ENCODE measurements around the gene RNF4. TPM values are rescaled to one million over a fixed set of nuclear protein-coding genes. Genes with fewer than 3 reads are reported as not detected.
"Not testable (repeated sequence)": the region's sequence is repeated elsewhere in the genome, so short reads cannot be mapped to it uniquely, and the experiment has no call there.

Gene RNF4
- total and polyA plus RNA-seq, 2 donors (not counting 1 experiment from before 2014, with no cell fraction given): 45.6 to 72.4 TPM

DNA sequence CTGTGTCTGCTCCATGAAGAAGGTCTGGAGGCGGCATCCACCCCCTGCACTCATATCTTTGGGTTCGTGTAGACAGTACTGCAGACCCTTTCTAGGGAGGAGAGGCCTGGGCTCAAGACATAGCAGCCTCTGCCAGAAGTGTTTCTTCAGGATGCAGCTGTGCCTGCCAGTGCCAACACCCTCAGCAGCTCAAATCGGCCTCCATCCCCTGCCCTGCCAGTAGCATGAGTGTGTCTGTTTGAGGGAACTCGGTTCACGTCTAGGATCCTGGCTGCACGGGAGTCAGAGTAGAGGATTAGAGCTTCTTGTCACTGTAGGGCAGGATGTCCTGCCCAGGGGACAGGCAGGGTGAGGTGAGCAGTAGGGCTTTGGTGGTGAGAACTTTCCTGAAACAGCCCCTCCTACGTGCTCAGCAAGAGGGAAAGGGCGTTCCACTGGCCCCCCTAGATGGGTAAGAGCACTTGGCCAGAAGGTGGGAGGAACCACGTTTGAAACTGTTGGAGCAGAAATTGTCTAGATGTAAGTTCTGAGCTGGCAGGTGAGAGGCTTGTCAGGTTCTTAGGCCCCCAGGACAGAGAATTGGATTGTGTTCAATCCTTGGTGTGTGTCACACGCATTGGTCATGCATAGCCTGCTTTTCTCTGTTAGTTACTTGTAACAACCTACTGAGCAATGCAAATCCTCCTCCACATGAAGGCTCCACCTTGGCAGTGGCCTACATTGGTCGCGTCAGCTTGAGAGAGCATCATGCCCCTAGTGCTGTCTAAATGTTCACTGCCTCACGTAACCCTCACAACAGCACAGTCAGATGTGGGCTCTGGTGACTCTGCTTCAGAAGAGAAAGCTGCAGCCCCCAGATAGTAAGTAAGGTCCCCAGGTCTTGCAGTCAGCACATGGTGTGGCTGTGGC, 41.7 kb downstream of the RNF4 start:
- no peak overlapping the region for H3K9ac ChIP-seq (ENCODE audit: insufficient read depth, low read length)
- H3K4me1 ChIP-seq (ENCODE audit: control insufficient read depth, extremely low read depth, insufficient read depth, low read length): no peaks in the 10 kb centered on the region
- peaks cover 25% of the 10 kb centered on the region for H3K36me3 ChIP-seq (ENCODE audit: control insufficient read depth, insufficient read depth, low read length)
- H4K20me1 ChIP-seq (ENCODE audit: control insufficient read depth, extremely low read depth, insufficient read depth, low read length): no peaks in the 10 kb centered on the region
- no peak overlapping the region for H3K27ac ChIP-seq (ENCODE audit: insufficient read depth, low read length)
- H3K4me3 ChIP-seq (replicated peaks in 1 of 4; ENCODE audit: control extremely low read depth in 1 of 4, insufficient read depth in 1 of 4, low read depth in 3 of 4, low read length in 4 of 4): no peak overlapping the region
- H3K9me3 ChIP-seq (ENCODE audit: control insufficient read depth, insufficient read depth, low read depth, low read length): no peaks in the 10 kb centered on the region
- no peak overlapping the region for H3K4me2 ChIP-seq (ENCODE audit: extremely low read depth, insufficient read depth, low read length)
- H2AFZ ChIP-seq (ENCODE audit: low read length): no peak overlapping the region
- H3K79me2 ChIP-seq (ENCODE audit: control insufficient read depth, insufficient read depth, low read length): peaks cover 14% of the 10 kb centered on the region
- TF ChIP-seq EZH2 (IDR thresholded peaks at IDR 0.05; ENCODE audit: low read length, missing control alignments): no peak
- TF ChIP-seq, protein P1, sequence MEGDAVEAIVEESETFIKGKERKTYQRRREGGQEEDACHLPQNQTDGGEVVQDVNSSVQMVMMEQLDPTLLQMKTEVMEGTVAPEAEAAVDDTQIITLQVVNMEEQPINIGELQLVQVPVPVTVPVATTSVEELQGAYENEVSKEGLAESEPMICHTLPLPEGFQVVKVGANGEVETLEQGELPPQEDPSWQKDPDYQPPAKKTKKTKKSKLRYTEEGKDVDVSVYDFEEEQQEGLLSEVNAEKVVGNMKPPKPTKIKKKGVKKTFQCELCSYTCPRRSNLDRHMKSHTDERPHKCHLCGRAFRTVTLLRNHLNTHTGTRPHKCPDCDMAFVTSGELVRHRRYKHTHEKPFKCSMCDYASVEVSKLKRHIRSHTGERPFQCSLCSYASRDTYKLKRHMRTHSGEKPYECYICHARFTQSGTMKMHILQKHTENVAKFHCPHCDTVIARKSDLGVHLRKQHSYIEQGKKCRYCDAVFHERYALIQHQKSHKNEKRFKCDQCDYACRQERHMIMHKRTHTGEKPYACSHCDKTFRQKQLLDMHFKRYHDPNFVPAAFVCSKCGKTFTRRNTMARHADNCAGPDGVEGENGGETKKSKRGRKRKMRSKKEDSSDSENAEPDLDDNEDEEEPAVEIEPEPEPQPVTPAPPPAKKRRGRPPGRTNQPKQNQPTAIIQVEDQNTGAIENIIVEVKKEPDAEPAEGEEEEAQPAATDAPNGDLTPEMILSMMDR (conservative IDR thresholded peaks at IDR 0.05 in 1 of 2, IDR thresholded peaks at IDR 0.05 in 1 of 2; ENCODE audit: low read depth in 1 of 2, low read length in 2 of 2): no peak
- no peak for DNase-seq (ENCODE audit: low read depth in 2 of 2)
- H3K27me3 ChIP-seq (ENCODE audit: control insufficient read depth, insufficient read depth, low read length): no peaks in the 10 kb centered on the region

DNA sequence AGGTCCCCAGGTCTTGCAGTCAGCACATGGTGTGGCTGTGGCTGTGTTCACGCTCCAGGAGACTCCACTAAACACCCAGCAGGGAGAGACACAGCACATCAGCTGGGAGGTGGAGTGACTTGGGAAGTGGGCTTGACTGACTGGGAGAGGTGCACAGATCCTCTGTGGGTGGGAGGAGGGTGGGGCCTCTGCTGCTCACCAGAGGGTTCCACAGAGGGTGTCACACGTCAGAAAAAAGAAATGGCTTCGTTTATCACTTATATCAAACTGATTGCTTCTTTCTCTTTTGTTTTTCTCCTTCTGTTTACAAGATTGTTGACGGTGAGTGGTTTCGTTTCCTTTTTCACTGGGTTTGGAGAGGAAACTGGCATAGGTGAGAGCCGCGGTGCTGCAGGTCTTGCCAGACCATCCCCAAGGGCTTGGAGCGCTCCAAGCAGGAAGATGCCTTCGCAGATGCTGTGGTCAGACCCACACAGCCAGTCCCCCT, 42.8 kb downstream of the RNF4 start:
- Histone ChIP-seq H3K9me3 (ENCODE audit: control insufficient read depth, insufficient read depth, low read depth, low read length) (no peaks in the 10 kb centered on the region), H3K4me2 (ENCODE audit: extremely low read depth, insufficient read depth, low read length) (no peak overlapping the region), H3K9ac (ENCODE audit: insufficient read depth, low read length) (no peak overlapping the region), H3K4me3 (replicated peaks in 1 of 4; ENCODE audit: control extremely low read depth in 1 of 4, insufficient read depth in 1 of 4, low read depth in 3 of 4, low read length in 4 of 4) (no peak overlapping the region), H3K27ac (ENCODE audit: insufficient read depth, low read length) (no peak overlapping the region), H3K36me3 (ENCODE audit: control insufficient read depth, insufficient read depth, low read length) (peaks cover 28% of the 10 kb centered on the region), H3K79me2 (ENCODE audit: control insufficient read depth, insufficient read depth, low read length) (peaks cover 12% of the 10 kb centered on the region), H3K27me3 (ENCODE audit: control insufficient read depth, insufficient read depth, low read length) (no peaks in the 10 kb centered on the region), H3K4me1 (ENCODE audit: control insufficient read depth, extremely low read depth, insufficient read depth, low read length) (no peaks in the 10 kb centered on the region), H2AFZ (ENCODE audit: low read length) (no peak overlapping the region), H4K20me1 (ENCODE audit: control insufficient read depth, extremely low read depth, insufficient read depth, low read length) (no peaks in the 10 kb centered on the region)
- TF ChIP-seq, protein P1 (conservative IDR thresholded peaks at IDR 0.05 in 1 of 2, IDR thresholded peaks at IDR 0.05 in 1 of 2; ENCODE audit: low read depth in 1 of 2, low read length in 2 of 2): no peak
- TF ChIP-seq EZH2 (IDR thresholded peaks at IDR 0.05; ENCODE audit: low read length, missing control alignments): no peak
- DNase-seq (ENCODE audit: low read depth in 2 of 2): no peak

DNA sequence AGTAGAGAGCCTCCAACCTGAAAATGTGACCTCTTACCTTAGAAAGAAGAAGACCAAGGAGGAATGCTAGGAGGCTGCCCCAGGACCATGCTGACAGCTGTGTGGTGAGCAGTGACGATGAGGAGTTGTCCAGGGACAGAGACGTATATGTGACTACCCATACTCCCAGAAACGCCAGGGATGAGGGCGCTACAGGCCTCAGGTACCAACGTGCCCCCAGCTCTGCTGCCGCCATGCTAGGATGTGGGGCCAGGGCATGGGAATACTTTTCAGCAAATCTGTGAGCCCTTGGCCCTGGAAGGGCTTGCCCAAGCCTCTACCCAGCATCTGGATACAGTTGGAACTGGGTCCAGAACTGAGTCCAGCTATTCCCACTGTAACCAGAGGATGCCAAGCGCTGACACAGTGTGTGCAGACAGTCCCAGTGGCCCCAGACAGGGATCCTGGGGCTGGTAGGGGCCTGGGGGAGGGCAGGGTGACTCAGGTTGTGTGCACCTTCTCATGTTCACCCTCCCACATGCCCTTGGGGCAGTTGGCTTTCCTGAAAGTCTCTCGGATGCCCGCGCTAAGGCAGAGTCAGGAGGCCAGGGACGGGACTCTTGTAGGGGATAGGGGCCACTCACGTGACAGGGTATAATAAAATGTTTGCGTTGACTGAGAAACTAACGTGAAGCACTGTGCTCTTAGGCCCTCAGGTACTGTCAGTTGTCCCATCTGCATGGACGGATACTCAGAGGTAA, 43.7 kb downstream of the RNF4 start:
- H3K27ac ChIP-seq (ENCODE audit: insufficient read depth, low read length): no peak overlapping the region
- H2AFZ ChIP-seq (ENCODE audit: low read length): no peak overlapping the region
- DNase-seq (ENCODE audit: low read depth in 2 of 2): no peak
- H4K20me1 ChIP-seq (ENCODE audit: control insufficient read depth, extremely low read depth, insufficient read depth, low read length): no peaks in the 10 kb centered on the region
- no peaks in the 10 kb centered on the region for H3K4me1 ChIP-seq (ENCODE audit: control insufficient read depth, extremely low read depth, insufficient read depth, low read length)
- TF ChIP-seq EZH2 (IDR thresholded peaks at IDR 0.05; ENCODE audit: low read length, missing control alignments): no peak
- TF ChIP-seq, protein P1 (conservative IDR thresholded peaks at IDR 0.05 in 1 of 2, IDR thresholded peaks at IDR 0.05 in 1 of 2; ENCODE audit: low read depth in 1 of 2, low read length in 2 of 2): no peak
- H3K4me2 ChIP-seq (ENCODE audit: extremely low read depth, insufficient read depth, low read length): no peak overlapping the region
- H3K9me3 ChIP-seq (ENCODE audit: control insufficient read depth, insufficient read depth, low read depth, low read length): no peaks in the 10 kb centered on the region
- peaks cover 10% of the 10 kb centered on the region for H3K79me2 ChIP-seq (ENCODE audit: control insufficient read depth, insufficient read depth, low read length)
- no peaks in the 10 kb centered on the region for H3K27me3 ChIP-seq (ENCODE audit: control insufficient read depth, insufficient read depth, low read length)
- H3K4me3 ChIP-seq (replicated peaks in 1 of 4; ENCODE audit: control extremely low read depth in 1 of 4, insufficient read depth in 1 of 4, low read depth in 3 of 4, low read length in 4 of 4): no peak overlapping the region
- H3K36me3 ChIP-seq (ENCODE audit: control insufficient read depth, insufficient read depth, low read length): peaks cover 28% of the 10 kb centered on the region
- H3K9ac ChIP-seq (ENCODE audit: insufficient read depth, low read length): no peak overlapping the region

DNA sequence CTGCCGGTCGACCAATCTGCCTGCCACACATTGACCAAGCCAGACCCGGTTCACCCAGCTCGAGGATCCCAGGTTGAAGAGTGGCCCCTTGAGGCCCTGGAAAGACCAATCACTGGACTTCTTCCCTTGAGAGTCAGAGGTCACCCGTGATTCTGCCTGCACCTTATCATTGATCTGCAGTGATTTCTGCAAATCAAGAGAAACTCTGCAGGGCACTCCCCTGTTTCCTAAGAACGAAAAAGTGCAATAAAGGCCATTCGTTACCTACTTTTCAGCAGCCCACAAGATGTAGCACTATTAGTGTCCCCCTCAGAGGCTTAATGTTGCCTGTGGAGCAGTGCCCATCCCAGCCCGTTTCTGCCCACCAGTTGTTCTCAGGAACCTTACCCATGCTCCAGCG, 45.3 kb downstream of the RNF4 start:
- H3K9me3 ChIP-seq (ENCODE audit: control insufficient read depth, insufficient read depth, low read depth, low read length); H3K9ac ChIP-seq (ENCODE audit: insufficient read depth, low read length); H3K4me1 ChIP-seq (ENCODE audit: control insufficient read depth, extremely low read depth, insufficient read depth, low read length); DNase-seq (ENCODE audit: low read depth in 2 of 2); H3K27ac ChIP-seq (ENCODE audit: insufficient read depth, low read length); H3K4me3 ChIP-seq (replicated peaks in 1 of 4; ENCODE audit: control extremely low read depth in 1 of 4, insufficient read depth in 1 of 4, low read depth in 3 of 4, low read length in 4 of 4); H3K79me2 ChIP-seq (ENCODE audit: control insufficient read depth, insufficient read depth, low read length); H3K4me2 ChIP-seq (ENCODE audit: extremely low read depth, insufficient read depth, low read length); H3K27me3 ChIP-seq (ENCODE audit: control insufficient read depth, insufficient read depth, low read length); H2AFZ ChIP-seq (ENCODE audit: low read length); H4K20me1 ChIP-seq (ENCODE audit: control insufficient read depth, extremely low read depth, insufficient read depth, low read length): not testable (repeated sequence)
- H3K36me3 ChIP-seq (ENCODE audit: control insufficient read depth, insufficient read depth, low read length): peaks cover 26% of the 10 kb centered on the region

All from fibroblast of lung (primary cell).